Right forelimb (tissue), 1 donor: ENCODE measurements around the gene OTX1.
A peak's percentile ranks its signal among the peaks of the same experiment; 100 is the strongest.

Source experiments
- DNase-seq: peaks from one replicate; pipeline ENCODE4 v3.0.0-alpha.2; 2018

The OTX1 gene

DNA sequence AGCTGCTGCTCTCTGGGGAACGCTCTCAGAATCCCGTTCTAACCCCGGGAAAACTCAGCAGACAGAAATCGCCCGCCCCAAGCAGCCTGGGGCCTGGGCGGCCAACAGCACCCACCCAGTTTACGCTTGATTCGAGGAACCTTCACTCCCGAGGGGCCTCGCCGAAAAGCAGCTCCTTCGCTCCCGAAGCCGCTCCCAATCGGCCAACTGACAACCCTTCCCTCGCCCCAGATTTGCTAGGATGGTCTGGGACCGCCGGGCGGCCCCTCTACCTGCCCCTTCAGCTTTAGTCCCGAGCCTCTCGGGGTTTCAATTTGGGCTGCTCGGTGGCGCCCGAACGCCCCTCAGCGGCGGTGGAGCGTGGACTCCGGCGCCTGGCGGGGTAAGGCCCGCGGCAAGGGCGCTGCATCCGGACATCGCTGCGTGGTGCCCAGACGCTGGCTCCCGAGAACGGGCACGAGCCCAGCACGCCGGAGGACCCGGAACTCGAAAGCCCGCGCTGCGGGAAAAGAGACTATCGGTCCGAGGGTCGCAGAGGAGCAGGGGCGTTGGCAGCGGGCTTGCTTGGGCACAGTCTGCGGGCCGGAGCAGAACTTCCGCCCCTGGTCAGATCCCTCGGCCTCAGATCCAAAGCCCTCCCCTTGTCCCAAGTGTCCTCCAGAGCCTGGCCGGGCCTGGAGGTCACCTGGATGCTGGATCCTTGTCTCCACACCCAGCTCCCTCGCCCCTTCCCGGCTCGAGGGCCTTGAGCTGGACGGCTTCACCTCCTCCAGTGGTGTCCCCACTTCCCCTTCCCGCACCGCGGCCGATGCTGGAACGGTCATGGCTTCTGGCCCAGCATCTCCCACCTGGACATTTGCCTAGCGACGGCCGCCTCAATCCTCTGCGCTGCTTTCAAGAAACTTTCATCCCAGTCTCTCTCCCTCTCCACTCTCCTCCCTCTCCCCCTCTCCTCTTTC lies 3.0 kb upstream of the OTX1 start:
- DNase-seq, result peak; percentile 65

DNA sequence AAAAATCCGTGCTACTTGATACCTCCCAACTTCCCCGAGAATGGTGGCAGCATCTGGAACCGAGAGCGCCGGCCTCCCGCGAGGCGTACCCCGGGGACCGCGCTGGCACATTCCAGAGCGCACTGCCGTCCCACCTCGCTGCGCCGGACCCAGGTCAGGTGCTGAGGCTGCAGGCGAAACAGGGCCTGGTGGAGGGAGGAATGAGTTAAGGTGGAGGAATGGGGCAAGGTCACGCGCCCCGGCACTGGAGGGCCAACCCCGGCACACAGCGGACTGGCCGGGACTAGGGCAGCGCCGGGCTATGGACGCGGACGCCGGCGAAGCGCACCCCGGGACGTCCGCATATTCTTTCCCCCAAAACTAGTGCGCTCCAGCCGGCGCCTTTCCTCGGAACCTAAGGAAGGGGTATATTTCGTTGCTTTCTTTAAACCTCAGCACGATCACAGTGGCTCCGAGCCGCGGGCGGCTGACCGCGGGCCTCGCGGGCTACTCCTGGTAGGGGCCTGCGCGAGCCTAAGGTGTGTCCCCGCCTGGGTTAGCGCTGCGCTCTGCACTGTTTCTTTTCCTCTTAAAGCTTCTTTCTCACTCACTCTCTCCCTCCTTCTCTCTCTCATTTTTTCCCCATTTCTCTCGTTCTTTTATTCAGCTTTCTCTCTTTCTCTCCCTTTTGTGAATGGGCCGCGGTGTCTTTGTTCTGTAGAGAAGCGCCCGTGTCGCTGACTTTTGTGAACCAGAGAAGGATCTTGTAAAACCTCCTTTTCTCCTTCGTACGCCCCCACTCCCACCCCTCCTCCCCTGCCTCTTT lies 2.1 kb upstream of the OTX1 start:
- DNase-seq, result peak; percentile 69

GRCh38 chr2:63049211-63049969 lies 1.2 kb upstream of the OTX1 start:
- peak; percentile 60 for DNase-seq

DNA sequence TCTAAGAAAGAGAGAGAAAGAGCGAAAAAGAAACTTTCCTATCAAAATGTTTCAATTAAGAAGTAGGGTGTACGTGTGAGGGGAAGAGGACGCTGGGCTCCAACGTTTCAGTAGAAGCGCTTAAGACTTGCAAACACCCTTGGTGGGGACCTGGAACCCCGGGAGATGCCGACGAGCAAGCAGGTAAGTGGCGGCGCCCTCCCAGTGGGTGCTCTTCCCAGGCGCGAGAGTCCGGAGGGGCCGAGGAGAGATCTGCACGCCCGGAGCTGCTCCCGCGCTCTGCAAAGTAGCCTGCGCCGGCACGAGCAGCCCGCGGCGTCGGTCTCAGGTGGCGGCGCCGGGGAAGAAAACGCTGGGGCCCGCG lies 678 bp upstream of the OTX1 start:
- DNase-seq, result no peak

GRCh38 chr2:63051042-63051794 lies 588 bp downstream of the OTX1 start:
- DNase-seq, result peak; percentile 56

DNA sequence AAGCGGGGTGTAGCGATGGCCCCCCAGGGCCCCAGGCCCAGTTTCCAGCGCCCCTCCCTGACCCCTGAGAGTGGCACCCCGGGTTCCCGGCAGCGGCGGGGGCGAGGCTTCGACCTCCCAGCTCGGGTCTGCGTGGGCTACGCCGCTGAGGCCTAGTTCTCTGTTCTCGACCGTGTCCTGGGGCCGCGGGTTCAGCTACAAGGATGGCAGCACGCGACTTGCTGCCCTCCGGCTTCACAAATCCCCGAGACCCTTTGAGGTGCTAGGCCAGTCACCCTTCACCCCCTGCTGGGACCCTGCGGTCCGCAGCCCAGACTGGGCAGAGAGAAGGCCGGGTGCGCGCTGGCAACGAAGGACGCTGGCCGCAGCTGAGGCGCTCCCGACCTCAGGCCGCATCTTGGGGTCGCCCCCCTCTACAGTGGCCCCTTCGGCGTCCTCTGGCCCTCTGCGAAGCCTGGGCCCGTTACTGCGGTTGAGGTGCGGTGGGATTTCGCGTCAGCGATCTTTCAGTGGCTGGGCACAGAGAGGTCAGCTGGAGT lies 1.2 kb downstream of the OTX1 start:
- no peak for DNase-seq

DNA sequence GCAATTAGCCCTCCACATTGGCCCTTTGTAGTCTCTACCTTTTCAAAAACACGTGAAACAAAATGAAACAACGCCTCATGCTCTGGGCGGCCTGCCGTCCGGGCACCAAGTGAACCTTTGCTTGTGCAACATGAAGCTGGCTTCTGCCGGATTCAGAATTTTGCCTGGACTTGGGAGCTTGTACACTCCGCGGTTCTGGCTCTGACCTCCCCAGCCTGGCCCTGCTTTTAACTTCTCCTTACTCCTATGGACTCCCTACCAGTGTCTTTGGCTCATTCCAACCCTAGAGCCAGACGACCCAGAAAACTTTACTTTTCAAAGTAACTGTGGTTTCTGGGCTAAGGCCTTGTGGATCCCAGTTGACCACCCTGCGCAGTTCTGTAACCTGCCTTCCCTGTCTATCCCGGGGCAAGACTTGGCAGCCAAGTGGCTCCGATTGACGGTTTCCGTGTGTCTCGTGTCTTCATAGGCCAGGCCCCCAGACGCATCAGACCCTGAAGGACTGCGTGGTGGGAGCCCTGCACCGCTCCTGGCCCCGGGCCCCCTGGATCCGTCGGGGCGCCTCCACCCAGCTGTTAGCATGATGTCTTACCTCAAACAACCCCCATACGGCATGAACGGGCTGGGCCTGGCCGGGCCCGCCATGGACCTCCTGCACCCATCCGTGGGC lies 1.9 kb downstream of the OTX1 start:
- no peak for DNase-seq

GRCh38 chr2:63053081-63053888 lies 2.7 kb downstream of the OTX1 start:
- DNase-seq, result no peak

DNA sequence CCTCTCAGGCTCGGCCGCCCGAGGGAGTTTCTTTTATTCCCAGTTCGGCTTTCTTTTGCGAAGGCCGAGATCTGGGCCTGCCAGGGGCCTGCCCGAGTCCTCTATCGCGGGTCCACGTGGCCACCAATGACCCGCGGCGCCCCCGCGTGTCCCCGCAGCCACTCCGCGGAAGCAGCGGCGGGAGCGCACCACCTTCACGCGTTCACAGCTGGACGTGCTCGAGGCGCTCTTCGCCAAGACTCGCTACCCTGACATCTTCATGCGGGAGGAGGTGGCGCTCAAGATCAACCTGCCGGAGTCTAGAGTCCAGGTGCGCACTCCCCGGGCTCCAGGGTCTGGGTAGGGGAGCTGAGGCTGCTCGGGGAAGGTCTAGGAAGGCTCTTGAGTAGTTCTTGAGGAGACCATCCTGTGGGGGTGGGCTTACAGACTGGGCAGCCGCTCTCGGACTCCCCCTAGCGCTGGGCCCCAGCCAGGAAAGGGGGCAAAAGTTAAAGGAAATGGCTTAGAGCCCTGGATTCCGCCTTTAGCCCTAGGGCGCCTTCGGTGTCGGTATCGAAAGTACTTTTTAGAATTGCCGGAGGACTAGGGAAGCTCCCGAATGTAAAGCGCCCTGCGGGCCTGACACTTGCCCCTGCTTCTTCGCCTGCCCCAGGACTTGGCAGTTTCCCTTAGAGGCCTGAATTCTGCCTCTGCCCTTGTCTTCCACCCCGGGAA lies 3.4 kb downstream of the OTX1 start:
- DNase-seq, result peak; percentile 50

- DNase-seq, result peak; percentile 47
Observed at GRCh38 chr2:63054841-63055225, 4.2 kb downstream of the OTX1 start.

- DNase-seq, result peak; percentile 67
Observed at GRCh38 chr2:63055226-63056106, 4.8 kb downstream of the OTX1 start.

DNA sequence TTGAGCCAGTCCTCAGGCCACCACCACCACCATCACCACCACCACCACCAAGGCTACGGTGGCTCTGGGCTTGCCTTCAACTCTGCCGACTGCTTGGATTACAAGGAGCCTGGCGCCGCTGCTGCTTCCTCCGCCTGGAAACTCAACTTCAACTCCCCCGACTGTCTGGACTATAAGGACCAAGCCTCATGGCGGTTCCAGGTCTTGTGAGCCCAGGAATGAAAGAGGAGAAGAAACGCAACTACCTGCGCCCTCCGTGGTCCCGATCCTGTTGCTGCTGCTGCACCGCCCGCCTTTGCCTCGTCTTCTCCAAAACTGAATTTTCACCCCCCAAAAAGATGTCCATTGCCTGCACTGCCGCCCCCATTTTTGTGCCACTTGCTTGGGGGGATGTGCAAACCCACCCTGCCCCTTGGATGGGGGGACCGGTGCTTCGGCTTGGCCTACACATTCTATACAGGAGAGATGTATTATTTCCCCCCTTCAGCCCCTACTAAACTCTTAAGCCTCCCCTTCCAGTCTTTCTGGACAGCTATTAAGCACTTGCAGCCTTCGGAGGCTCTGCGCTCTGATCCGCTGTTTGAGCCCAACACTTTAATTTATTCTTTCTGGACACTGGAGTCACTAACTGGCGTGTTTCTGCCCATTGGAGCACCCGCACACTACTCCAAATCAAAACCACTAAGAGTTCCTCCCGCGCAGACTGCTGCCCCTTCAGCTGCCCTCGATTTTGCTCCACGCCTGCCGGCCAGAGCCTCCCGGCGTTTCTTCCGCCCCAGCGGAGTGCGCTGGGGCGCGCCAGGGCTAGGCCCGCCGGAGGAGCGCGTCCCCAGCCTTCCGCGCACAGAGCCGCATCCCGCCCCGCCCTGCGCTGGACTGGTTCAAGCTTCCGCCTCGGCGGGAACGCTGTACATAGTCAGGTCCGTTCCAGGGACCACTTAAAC lies 5.7 kb downstream of the OTX1 start:
- peak; percentile 63 for DNase-seq

DNA sequence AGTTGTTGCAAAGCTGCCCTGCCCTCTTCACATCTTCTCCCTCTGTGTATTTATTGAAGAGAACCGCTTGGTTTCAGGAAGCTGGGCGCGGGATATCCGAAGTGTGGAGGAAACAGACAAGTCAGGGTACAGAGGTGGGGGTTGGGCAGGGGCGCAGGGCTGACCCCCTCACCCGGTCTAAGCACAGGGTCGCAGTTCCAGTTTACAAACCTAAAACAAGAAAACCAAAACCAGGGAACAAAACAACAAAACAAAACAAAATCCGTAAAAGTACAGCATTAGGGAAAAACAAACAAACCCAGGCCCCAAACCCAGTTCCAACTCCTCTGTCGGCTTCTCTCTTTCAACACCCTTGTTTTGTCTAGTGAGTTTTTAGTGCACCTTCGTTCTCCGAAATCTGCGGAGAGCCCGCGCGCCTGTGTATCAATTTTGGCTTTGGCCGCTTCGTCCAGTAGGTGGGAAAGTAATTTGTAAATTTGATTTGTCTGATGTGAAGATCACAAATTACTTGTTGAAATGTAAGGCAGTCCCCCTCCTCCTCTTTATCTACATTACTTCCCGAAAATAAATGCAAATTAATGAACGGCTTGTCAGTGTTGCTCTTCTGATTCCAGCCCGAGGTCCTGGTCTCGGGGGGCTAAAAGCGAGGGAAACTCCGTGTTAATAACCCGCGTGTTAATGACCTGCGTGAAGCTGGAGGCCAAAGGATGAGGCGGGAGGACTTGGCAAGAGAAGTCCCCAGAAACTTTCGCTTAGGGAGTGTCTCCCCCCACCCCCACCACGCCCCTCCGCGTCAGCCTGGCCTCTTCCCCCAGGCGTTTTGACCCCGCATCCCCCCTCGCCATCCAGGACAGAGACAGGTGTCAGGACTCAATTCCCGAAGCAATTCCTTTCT lies 6.9 kb downstream of the OTX1 start:
- peak; percentile 63 for DNase-seq

GRCh38 chr2:63058144-63058920 lies 7.7 kb downstream of the OTX1 start:
- DNase-seq, result peak; percentile 79

- DNase-seq, result peak; percentile 79
Observed at GRCh38 chr2:63058921-63059792, 8.5 kb downstream of the OTX1 start.
